ENCODE measurements around the gene IQGAP1. TPM values are rescaled to one million over a fixed set of nuclear protein-coding genes. Genes with fewer than 3 reads are reported as not detected.
"Not testable (repeated sequence)": the region's sequence is repeated elsewhere in the genome, so short reads cannot be mapped to it uniquely, and the experiment has no call there.

IQGAP1 gene
- polyA plus RNA-seq, 3 donors: 140 to 276 (median 207) TPM

DNA sequence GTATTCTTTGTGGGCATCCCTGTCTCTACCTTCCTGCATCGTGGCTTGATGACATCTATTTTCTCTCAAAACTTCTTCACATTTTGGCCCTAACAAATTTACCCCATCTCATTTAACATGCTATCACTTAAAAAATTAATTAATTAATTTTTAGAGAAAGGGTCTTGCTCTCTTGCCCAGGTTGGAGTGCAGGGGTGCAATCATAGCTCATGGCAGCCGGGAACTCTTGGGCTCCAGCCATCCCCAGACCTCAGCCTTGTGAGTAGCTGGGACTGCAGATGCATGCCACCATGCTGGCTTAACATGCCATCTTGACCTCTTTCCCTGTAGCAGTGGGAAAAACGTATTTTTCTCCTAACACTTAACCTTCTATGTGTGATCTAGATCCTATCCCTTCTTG lies 20.6 kb downstream of the IQGAP1 start:
- Mint-ChIP-seq H3K4me3 (no peak overlapping the region), H3K9me3 (peaks cover 0 to 10% (median 4%) of the 10 kb centered on the region in 7 donors), H3K27me3 (ENCODE audit: low read depth in 3 of 3) (peaks cover 0 to 1% (median 1%) of the 10 kb centered on the region in 3 donors), H3K36me3 (peaks cover 31 to 45% of the 10 kb centered on the region in 2 donors), H3K27ac (peak overlapping the region; percentile 21 to 99 (median 89)), H3K4me1 (peaks cover 92% of the 10 kb centered on the region)
- no peak for TF ChIP-seq CTCF (IDR thresholded peaks at IDR 0.05)
- Histone ChIP-seq H4K20me1 (ENCODE audit: insufficient read depth, low read length) (peaks cover 64% of the 10 kb centered on the region), H3K27me3 (ENCODE audit: control insufficient read depth in 2 of 2, insufficient read depth in 2 of 2, low read length in 2 of 2) (no peaks in the 10 kb centered on the region), H3K79me2 (ENCODE audit: insufficient read depth, low read length) (peaks cover 100% of the 10 kb centered on the region), H3K4me2 (replicated peaks; ENCODE audit: extremely low read depth, low read length, poor library complexity, severe bottlenecking) (no peak overlapping the region), H3K4me3 (replicated peaks in 1 of 3; ENCODE audit: low read depth in 2 of 3, low read length in 3 of 3) (no peak overlapping the region), H2AFZ (ENCODE audit: insufficient read depth, low read depth, low read length, poor library complexity, severe bottlenecking) (no peak overlapping the region), H3K36me3 (replicated peaks in 1 of 2; ENCODE audit: control insufficient read depth in 1 of 2, insufficient read depth in 2 of 2, low read length in 2 of 2) (peaks cover 0 to 6% of the 10 kb centered on the region in 2 donors), H3K9me3 (replicated peaks in 1 of 2; ENCODE audit: control insufficient read depth in 1 of 2, insufficient read depth in 1 of 2, low read length in 2 of 2) (no peaks in the 10 kb centered on the region), H3K27ac (ENCODE audit: low read depth in 1 of 2, low read length in 2 of 2) (peak overlapping the region; percentile 34 to 69), H3K4me1 (ENCODE audit: control insufficient read depth in 1 of 2, insufficient read depth in 2 of 2, low read length in 2 of 2) (peaks cover 76 to 88% of the 10 kb centered on the region in 2 donors), H3K9ac (ENCODE audit: insufficient read depth, low read length, poor library complexity, severe bottlenecking) (no peak overlapping the region)
- DNase-seq: no peak
- intact Hi-C loops (cut with micrococcal nuclease): loop anchor here in 1 of 2 donors (10.0 kb wide), 1 partner anchor 166 kb away; no protein-coding TSS in a partner anchor
- 90% methylated on average over 2 of the region's 3 CpGs for WGBS (ENCODE audit: insufficient coverage)

DNA sequence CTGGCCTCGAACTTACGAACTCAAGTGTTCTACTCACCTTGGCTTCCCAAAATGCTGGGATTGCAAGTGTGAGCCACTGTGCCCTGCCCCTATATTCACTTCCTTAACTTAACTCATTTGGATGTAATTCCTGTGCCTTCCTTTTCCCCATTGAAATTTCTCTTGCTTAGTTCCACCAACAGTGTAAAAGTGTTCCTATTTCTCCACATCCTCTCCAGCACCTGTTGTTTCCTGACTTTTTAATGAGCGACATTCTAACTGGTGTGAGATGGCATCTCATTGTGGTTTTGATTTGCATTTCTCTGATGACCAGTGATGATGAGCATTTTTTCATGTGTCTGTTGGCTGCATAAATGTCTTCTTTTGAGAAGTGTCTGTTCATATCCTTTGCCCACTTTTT lies 21.5 kb downstream of the IQGAP1 start:
- not testable (repeated sequence) for H2AFZ ChIP-seq (ENCODE audit: insufficient read depth, low read depth, low read length, poor library complexity, severe bottlenecking); H3K4me3 Mint-ChIP-seq; H3K4me2 ChIP-seq (replicated peaks; ENCODE audit: extremely low read depth, low read length, poor library complexity, severe bottlenecking); H3K9ac ChIP-seq (ENCODE audit: insufficient read depth, low read length, poor library complexity, severe bottlenecking); H3K27me3 ChIP-seq (ENCODE audit: control insufficient read depth in 2 of 2, insufficient read depth in 2 of 2, low read length in 2 of 2); H3K4me3 ChIP-seq (replicated peaks in 1 of 3; ENCODE audit: low read depth in 2 of 3, low read length in 3 of 3); H3K9me3 ChIP-seq (replicated peaks in 1 of 2; ENCODE audit: control insufficient read depth in 1 of 2, insufficient read depth in 1 of 2, low read length in 2 of 2); H3K36me3 ChIP-seq (replicated peaks in 1 of 2; ENCODE audit: control insufficient read depth in 1 of 2, insufficient read depth in 2 of 2, low read length in 2 of 2); DNase-seq; H3K27me3 Mint-ChIP-seq (ENCODE audit: low read depth in 3 of 3)
- WGBS (ENCODE audit: insufficient coverage): 100% methylated on average over 2 of the region's 3 CpGs
- Histone ChIP-seq H3K27ac (ENCODE audit: low read depth in 1 of 2, low read length in 2 of 2) (peak overlapping the region; percentile 60 to 74), H3K4me1 (ENCODE audit: control insufficient read depth in 1 of 2, insufficient read depth in 2 of 2, low read length in 2 of 2) (peaks cover 77 to 88% of the 10 kb centered on the region in 2 donors), H3K79me2 (ENCODE audit: insufficient read depth, low read length) (peaks cover 100% of the 10 kb centered on the region), H4K20me1 (ENCODE audit: insufficient read depth, low read length) (peaks cover 68% of the 10 kb centered on the region)
- Mint-ChIP-seq H3K36me3 (peaks cover 23 to 37% of the 10 kb centered on the region in 2 donors), H3K27ac (peak overlapping the region; percentile 80 to 99 (median 89)), H3K4me1 (peaks cover 91% of the 10 kb centered on the region), H3K9me3 (peaks cover 0 to 10% (median 4%) of the 10 kb centered on the region in 7 donors)
- intact Hi-C loops (cut with micrococcal nuclease): loop anchor here in 1 of 2 donors (10.0 kb wide), 1 partner anchor 165 kb away; no protein-coding TSS in a partner anchor

- H3K9me3 ChIP-seq (replicated peaks in 1 of 2; ENCODE audit: control insufficient read depth in 1 of 2, insufficient read depth in 1 of 2, low read length in 2 of 2); H3K27me3 ChIP-seq (ENCODE audit: control insufficient read depth in 2 of 2, insufficient read depth in 2 of 2, low read length in 2 of 2); H3K9ac ChIP-seq (ENCODE audit: insufficient read depth, low read length, poor library complexity, severe bottlenecking); H3K27me3 Mint-ChIP-seq (ENCODE audit: low read depth in 3 of 3); H3K4me3 ChIP-seq (replicated peaks in 1 of 3; ENCODE audit: low read depth in 2 of 3, low read length in 3 of 3); H3K4me3 Mint-ChIP-seq; H3K27ac ChIP-seq (ENCODE audit: low read depth in 1 of 2, low read length in 2 of 2); H3K36me3 ChIP-seq (replicated peaks in 1 of 2; ENCODE audit: control insufficient read depth in 1 of 2, insufficient read depth in 2 of 2, low read length in 2 of 2); H3K4me2 ChIP-seq (replicated peaks; ENCODE audit: extremely low read depth, low read length, poor library complexity, severe bottlenecking); H2AFZ ChIP-seq (ENCODE audit: insufficient read depth, low read depth, low read length, poor library complexity, severe bottlenecking); DNase-seq: not testable (repeated sequence)
- no CpG with 5 or more reads among the region's 4 CpGs for WGBS (ENCODE audit: insufficient coverage)
- Mint-ChIP-seq H3K27ac (peak overlapping the region in 6 of 7 donors; percentile 80 to 99 (median 86)), H3K36me3 (peaks cover 21 to 32% of the 10 kb centered on the region in 2 donors), H3K4me1 (peaks cover 91% of the 10 kb centered on the region), H3K9me3 (peaks cover 0 to 10% (median 4%) of the 10 kb centered on the region in 7 donors)
- Histone ChIP-seq H3K4me1 (ENCODE audit: control insufficient read depth in 1 of 2, insufficient read depth in 2 of 2, low read length in 2 of 2) (peaks cover 81 to 90% of the 10 kb centered on the region in 2 donors), H3K79me2 (ENCODE audit: insufficient read depth, low read length) (peaks cover 100% of the 10 kb centered on the region), H4K20me1 (ENCODE audit: insufficient read depth, low read length) (peaks cover 69% of the 10 kb centered on the region)
- intact Hi-C loops (cut with micrococcal nuclease): loop anchor here in 1 of 2 donors (10.0 kb wide), 1 partner anchor 46 kb away; no protein-coding TSS in a partner anchor
These were observed 22.3 kb downstream of the IQGAP1 start for GRCh38 chr15:90410316-90410715.
